NCI-H2196 (cell line): ENCODE measurements around the gene NUP37.
A peak's percentile ranks its signal among the peaks of the same experiment; 100 is the strongest.
"Not testable (repeated sequence)": the region's sequence is repeated elsewhere in the genome, so short reads cannot be mapped to it uniquely, and the experiment has no call there.

ENCODE experiments used
- DNase-seq: peaks from one replicate; lab custom pipeline; 2025; ENCODE audit not compliant: unreplicated experiment; lab: John Stamatoyannopoulos, UW

Gene NUP37, protein sequence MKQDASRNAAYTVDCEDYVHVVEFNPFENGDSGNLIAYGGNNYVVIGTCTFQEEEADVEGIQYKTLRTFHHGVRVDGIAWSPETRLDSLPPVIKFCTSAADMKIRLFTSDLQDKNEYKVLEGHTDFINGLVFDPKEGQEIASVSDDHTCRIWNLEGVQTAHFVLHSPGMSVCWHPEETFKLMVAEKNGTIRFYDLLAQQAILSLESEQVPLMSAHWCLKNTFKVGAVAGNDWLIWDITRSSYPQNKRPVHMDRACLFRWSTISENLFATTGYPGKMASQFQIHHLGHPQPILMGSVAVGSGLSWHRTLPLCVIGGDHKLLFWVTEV

GRCh38 chr12:102119674-102120563 is at the start of gene NUP37, which contains the start of gene PARPBP:
Gene NUP37 (minus strand): TSS chr12:102120114. CDS start chr12:102118518, 1,596 bp downstream.
Gene PARPBP (plus strand): TSS chr12:102120183. CDS start chr12:102123889, 3,706 bp downstream.
- peak; percentile 88 for DNase-seq

GRCh38 chr12:102167821-102168604 is 48.1 kb upstream of the NUP37 start:
- DNase-seq, result no peak

GRCh38 chr12:102163383-102163782 is 43.5 kb upstream of the NUP37 start:
- no peak for DNase-seq

- DNase-seq, result not testable (repeated sequence)
Observed at GRCh38 chr12:102155206-102155605, 35.3 kb upstream of the NUP37 start.

DNA sequence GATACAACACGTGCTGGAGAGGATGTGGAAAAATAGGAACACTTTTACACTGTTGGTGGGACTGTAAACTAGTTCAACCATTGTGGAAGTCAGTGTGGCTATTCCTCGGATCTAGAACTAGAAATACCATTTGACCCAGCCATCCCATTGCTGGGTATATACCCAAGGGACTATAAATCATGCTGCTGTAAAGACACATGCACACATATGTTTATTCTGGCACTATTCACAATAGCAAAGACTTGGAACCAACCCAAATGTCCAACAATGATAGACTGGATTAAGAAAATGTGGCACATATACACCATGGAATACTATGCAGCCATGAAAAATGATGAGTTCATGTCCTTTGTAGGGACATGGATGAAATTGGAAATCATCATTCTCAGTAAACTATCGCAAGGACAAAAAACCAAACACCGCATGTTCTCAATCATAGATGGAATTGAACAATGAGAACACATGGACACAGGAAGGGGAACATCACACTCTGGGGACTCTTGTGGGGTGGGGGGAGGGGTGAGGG is 27.2 kb upstream of the NUP37 start:
- not testable (repeated sequence) for DNase-seq

DNA sequence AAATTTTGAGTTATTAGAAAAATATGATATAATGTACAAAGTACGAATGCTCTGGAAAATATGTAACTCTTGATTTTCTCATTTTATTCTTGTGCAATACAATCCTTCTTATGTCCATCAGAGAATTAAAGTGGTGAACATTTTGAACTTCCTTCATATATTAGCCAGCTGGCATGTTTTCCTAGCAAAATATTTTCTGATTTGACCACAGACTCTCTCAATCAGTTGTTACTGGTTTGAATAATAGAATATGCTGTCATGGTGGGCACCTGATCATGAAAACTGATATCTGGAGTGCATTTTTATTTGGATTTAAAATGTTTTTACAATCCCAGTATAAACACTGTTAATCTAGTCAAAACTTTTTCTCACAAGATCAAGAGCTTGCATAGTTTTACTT is 24.3 kb upstream of the NUP37 start:
- DNase-seq, result no peak

DNA sequence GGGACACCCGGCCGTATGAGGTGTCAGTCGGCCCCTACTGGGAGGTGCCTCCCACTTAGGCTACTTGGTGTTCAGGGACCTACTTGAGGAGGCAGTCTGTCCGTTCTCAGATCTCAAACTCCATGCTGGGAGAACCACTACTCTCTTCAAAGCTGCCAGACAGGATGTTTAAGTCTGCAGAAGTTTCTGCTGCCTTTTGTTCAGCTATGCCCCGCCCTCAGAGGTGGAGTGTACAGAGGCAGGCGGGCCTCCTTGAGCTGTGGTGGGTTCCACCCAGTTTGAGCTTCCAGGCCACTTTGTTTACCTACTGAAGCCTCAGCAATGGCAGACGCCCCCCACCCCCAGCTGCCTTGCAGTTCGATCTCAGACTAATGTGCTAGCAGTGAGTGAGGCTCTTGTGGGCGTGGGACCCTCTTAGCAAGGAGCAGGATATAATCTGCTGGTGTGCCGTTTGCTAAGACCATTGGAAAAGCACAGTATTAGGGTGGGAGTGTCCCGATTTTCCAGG is 23.0 kb upstream of the NUP37 start:
- DNase-seq, result not testable (repeated sequence)

DNA sequence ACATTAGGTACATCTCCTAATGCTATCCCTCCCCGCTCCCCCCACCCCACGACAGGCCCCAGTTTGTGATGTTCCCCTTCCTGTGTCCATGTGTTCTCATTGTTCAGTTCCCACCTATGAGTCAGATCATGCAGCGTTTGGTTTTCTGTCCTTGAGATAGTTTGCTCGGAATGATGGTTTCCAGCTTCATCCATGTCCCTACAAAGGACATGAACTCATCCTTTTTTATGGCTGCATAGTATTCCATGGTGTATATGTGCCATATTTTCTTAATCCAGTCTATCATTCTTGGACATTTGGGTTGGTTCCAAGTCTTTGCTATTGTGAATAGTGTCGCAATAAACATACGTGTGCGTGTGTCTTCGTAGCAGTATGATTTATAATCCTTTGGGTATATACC is 17.7 kb upstream of the NUP37 start:
- DNase-seq, result not testable (repeated sequence)

GRCh38 chr12:102131442-102131841 is 11.5 kb upstream of the NUP37 start:
- not testable (repeated sequence) for DNase-seq

GRCh38 chr12:102130720-102131119 is 10.8 kb upstream of the NUP37 start:
- DNase-seq, result not testable (repeated sequence)

- not testable (repeated sequence) for DNase-seq
Observed at GRCh38 chr12:102121328-102121727, 1.4 kb upstream of the NUP37 start.

GRCh38 chr12:102120886-102121285 is 972 bp upstream of the NUP37 start:
- DNase-seq, result no peak

GRCh38 chr12:102120564-102120873 is 605 bp upstream of the NUP37 start:
- no peak for DNase-seq

- DNase-seq, result no peak
Observed at GRCh38 chr12:102118874-102119273, 1.0 kb downstream of the NUP37 start.

- DNase-seq, result no peak
Observed at GRCh38 chr12:102116392-102116791, 3.5 kb downstream of the NUP37 start.

DNA sequence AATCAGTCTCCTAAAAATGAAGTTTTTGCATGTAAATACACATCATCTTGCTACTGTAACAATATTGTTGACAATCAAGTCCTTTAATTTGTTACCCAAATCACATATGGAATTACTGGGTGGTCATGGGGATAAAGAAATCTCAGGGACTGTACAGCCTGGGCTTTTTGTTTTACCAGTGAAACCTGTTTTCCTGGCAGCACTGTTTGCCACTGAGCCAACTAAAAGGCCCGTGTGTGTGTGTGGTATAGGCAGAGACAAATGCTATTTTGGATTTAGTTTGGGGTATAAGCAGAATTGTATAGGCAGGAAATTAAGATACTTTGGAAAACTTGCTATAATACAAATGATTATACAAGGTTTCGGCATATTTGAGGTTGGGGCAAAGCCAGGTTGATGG is 5.7 kb downstream of the NUP37 start:
- no peak for DNase-seq

GRCh38 chr12:102110782-102111181 is 9.1 kb downstream of the NUP37 start:
- no peak for DNase-seq

DNA sequence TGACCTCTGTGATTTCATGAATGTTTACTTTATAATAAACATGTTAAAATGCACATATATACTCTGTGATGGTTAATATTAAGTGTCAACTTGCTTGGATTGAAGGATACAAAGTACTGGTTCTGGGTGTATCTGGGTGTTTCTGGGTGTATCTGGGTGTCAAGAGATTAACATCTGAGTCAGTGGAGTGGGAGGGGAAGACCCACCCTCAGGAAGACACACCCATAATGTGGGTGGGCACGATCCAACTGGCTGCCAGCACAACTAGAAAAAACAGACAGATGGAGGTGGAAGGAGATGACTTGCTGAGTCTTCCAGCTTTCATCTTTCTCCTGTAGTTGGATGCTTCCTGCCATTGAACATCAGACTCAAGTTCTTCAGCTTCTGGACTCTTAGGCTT is 11.9 kb downstream of the NUP37 start:
- no peak for DNase-seq

- DNase-seq, result no peak
Observed at GRCh38 chr12:102106905-102107304, 13.0 kb downstream of the NUP37 start.

- no peak for DNase-seq
Observed at GRCh38 chr12:102096855-102097254, 23.1 kb downstream of the NUP37 start.
